HG03103 (cell line): Measurements from ENCODE around the gene PITPNM1.
A peak's percentile ranks its signal among the peaks of the same experiment; 100 is the strongest.
"Not testable (repeated sequence)": the region's sequence is repeated elsewhere in the genome, so short reads cannot be mapped to it uniquely, and the experiment has no call there.

Experiments used
- ATAC-seq: cut with Tn5 transposase; IDR thresholded peaks from one replicate; pipeline ENCODE4 v1.9.1; 2021; ENCODE audit warnings: low read depth; ENCODE audit not compliant: unreplicated experiment

The PITPNM1 gene

DNA sequence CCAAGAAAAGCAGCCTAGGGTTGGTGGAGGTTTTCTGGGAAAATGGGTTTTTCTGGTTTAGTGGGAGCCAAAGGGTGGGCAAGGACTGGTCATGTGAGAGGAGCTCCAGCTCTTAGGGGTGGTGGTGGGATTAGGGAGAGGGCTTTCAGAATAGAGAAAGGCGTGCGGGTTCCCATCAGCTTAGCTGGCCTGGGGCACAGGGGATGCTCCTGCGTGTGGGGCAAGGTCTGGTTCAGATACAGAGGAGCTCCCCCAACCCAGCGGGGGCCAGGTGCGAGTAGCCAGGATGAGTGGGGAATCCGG is 36.8 kb downstream of the PITPNM1 start:
- no peak for ATAC-seq

DNA sequence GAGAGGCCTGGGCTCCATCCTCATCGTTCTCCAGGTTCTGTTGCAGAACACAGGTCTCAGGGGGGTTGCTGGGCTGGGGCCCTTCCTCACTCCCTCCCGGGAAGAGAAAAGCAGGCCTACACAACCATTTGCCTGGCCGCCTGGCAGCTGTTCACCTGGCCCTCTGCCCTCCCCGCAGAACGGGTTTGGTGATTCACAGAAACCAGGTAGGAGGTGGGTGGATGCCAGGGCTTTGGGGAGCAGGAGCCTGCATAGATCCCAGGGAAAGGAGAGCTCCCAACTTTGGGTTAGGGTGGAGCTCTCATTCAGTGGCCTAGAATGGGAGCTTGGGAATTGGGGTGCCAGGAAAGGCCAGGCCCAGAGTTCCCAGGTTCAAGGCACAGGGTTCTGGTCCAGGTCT is 37.1 kb downstream of the PITPNM1 start:
- ATAC-seq: no peak

DNA sequence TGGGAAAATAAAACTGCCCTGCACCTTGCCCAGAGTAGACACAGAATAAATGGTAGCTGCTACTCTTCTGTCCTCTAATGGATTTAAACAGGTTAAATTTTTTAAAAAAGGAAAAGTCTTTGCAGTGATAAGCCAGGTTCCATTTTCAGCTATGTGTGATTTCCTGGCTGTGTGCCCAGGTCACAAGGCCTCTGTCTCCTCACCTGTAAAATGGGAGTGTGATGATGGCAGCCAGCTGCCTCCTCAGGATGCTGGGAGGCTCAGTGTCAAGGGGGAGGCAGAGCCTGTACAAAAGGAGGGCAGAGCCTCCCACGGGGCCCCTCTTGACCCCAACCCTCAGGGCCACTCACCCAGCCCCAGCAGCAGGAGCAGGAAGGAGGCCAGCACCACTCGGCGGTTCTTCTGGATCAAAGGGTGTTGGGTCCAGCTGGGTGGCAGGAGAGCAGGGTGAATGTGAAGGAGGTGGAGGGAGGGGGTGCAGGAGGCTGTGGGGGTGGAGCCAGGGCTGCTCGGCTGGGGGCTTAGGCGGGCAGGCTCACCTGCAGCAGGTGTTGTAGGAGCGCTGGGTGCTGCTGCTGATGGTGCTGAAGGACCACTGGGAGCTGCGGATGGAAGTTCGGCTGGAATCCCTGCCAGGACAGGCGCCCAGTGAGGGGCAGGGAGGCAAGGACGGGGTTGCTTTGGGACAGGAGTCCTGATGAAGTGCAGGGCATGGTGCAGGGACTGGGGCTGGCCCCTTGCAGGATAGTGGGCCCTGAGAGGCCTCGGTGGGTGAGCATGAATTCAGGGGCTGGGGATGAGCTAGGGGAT is 38.0 kb downstream of the PITPNM1 start:
- no peak for ATAC-seq

DNA sequence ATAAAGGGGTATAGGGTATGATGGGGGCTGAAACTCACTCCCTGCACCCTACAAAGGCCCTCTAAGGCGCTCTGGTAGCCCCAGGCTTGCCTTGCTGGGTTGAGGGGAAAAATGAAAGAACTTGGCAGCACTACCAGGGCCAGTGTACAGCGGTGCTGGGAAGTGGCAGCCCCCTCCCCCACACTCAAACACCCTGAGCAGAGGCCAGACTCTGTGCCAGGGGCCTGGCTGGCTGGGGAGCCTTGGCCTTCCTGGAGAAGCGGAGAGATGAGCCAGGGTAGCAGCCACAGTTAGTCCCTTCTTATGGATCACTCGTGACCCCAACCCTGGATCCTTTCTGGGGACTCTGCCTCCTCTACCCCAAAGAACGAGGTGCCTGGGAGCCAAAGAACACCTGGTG is 38.8 kb downstream of the PITPNM1 start:
- no peak for ATAC-seq

DNA sequence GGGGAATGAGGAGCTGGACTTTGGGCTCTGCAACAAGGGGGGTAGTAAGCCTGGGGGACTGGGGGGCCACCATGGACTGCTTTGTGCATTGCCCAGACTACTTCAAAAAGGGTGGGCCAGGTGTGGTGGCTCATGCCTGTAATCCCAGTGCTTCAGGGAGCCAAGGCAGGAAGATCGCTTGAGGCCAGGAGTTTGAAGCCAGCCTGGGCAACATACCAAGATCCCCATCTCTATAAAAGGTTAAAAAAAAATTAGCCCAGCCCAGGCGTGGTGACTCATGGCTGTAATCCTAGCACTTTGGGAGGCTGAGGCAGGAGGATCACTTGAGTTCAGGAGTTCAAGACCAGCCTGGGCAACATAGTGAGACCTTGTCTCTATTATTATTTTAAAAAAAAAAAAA is 39.6 kb downstream of the PITPNM1 start:
- not testable (repeated sequence) for ATAC-seq

DNA sequence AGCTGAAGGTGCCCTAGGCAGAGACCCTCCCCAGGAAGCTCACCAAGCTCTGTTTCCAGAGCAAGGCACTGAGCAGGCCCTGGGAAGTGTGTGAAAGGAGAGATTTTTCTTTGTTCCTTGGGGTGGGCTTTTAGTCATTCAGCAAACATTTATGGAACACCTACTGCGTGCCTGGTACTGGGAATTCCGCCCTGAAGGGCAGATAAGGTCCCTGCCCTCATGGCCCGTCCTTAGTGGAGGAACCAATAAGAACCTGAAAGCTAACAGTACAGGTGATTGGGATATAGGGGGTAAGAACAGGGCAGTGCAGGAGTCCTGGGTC is 40.0 kb downstream of the PITPNM1 start:
- ATAC-seq: no peak

DNA sequence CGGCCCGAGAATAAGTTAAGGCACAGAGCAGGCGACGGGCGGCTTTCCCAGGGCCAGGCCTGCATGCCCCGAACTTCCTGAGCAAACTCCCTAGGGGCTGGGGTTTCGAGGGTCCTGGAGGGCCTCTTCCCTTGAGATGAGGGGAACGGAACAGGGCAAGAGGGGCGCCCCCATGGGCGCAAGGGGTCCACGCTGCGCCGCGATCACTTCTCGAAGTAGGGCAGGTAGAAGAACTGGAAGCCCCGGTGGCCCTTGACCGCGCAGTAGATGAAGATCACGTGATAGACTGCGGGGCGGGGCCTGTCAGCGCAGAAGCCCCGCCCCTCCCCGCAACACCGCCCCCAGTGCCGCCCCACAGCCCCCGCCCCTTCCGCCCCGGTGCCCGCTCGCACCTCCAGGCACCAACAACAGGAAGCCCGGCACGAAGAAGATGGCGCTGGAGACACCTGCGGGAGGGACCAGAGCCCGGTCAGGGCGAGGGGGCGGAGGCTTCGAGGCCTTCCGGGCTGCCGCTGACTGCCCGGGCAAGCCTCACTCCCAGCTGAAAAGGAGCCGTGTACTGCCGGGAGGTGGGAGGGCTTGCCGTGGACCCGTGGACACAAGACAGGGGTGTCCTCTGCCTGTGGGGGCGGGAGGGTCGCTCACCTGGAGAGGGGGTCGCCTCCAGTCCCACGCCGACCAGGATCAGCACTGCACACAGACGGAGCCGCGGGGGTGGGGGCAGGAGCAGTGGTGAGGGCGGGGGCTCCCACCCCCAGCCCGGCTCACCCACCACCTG is 40.6 kb downstream of the PITPNM1 start:
- peak; percentile 51 for ATAC-seq

DNA sequence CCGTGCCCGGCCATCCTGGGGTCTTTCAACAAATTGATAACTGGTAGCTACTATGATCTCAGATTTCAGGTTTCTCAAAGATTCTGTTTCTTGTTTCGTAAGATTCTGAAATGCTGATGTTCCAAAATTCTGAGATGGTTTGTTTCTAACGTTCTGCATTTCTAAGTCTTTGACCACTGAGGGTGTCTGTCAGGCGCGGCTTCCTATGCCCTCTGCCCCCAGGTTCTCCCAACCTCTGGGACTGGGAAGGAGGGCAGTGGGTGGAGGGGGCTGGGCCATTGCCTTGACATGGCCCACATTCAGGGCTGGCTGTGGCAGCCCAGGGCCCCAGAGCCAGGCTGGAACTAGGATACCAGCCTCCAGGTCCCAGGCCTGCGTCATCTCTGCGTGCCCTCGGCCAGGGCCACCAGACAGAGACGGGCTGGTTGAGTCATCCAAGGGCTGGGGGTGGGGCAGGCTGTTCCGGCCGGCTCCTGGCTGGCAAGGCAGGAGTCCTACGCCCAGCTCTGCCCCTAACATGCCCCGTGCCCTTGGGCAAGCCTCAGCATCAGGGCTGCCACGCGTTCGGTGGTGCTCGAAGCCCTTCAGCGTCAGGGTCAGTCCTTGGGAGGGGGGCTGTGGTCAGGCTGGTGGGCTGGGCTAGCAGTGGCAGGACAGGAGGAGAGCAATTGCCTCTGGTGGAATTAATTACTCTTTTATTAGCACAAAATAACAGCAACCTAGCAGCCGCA is 41.3 kb downstream of the PITPNM1 start:
- no peak for ATAC-seq

DNA sequence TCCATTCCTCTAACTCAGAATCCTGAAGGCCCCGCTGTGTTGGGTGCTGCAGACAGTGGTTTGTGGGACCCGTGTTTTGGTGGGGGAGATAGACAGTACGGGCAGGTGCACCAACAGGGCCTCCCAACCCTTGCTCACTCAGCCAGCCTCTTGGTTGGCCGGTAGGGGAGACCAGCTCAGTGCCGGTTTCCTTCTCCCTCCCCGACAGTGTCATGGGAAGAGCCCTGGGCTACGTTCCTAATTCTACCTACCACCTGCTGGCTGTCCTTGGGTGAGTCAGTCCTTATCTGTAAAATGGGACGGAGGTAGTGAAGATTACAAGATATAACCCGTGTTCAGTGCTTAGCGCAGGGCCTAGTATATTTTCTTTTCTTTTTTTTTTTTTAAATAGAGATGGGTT is 42.0 kb downstream of the PITPNM1 start:
- ATAC-seq: no peak

DNA sequence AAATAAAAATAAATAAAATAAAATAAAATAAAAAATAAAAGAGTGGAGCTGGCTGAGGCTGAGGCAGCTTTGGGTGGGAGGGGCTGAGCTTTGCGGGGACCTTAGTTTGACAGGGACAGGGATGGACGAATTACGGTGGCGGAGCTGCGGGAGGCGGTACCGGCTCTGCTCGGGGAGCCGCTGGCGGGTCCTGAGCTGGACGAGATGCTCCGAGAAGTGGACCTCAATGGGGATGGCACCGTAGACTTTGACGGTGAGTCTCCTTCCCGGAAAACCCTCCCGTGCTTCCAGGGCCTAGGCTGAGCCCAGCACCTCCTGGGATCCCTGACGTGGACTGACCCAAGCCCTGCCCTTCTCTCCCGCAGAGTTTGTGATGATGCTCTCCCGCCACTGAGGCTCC is 46.9 kb downstream of the PITPNM1 start:
- no peak for ATAC-seq

DNA sequence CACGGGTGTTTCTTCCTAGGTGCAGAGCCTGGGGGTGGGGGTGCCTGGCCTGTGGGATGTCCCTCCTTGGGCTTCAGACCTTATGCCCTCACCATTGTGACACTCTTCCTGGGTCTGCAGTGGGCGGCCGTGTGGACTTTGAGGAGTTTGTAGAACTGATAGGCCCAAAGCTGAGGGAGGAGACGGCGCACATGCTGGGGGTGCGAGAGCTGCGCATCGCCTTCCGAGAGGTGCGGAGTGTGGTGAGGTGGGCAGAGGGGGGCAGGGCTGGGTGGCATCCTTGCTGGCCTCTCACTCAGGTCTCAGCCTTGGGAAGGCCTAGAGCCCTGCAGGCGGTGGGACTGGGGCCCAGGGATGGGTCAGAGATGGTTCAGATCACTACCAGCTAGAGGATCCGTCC is 47.7 kb downstream of the PITPNM1 start:
- ATAC-seq: no peak

DNA sequence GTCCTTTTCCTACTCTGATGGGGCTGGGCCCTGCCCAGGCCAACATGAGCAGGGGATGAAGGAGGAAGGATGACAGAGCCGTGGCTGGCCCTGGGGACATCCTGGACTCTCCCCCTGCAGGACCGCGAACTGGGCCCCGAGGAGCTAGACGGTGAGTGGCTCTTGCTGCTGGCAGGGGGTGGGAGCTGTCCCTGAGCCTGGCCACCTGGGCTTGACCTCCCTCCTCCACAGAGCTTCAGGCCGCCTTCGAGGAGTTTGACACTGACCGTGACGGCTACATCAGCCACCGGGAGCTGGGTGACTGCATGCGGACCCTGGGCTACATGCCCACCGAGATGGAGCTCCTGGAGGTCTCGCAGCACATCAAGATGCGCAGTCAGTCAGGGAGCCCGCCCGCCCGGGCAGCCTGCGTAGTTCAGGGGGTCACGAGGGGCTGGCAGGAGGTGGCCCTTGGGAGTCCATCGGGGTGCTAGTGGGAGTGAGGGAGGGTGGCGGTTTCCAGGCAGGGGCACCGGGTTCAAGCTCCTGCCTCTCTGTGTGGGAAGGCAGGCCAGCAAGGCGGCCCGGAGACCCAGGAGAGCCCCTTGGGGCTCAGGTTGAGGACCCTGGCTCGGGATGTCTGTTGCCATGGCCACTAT is 49.0 kb downstream of the PITPNM1 start:
- no peak for ATAC-seq

DNA sequence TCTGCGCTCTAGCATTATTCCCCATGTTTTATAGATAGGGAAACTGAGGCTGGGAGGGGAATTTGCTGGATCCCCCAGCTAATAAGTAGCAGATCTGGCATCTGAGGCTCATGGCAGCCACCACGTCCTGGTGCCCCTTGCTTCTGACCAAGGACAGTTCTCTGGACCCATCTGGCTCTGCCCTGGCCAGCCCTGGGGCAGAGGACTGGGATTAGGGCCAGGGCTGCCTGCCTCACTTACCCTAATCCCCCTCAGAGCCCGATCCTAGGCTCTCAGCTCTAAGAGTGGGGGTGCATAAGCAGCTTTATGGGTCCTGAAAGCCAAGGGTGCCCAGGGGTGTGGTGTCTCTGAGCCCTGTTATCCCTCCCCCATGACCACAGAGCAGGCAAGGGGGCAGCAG is 50.1 kb downstream of the PITPNM1 start, which contains the start of gene CABP4:
Gene CABP4 (plus strand): TSS at position 301 of the 400 bp plus-strand sequence. CDS start 70 bp downstream, at position 371.
- ATAC-seq: no peak

DNA sequence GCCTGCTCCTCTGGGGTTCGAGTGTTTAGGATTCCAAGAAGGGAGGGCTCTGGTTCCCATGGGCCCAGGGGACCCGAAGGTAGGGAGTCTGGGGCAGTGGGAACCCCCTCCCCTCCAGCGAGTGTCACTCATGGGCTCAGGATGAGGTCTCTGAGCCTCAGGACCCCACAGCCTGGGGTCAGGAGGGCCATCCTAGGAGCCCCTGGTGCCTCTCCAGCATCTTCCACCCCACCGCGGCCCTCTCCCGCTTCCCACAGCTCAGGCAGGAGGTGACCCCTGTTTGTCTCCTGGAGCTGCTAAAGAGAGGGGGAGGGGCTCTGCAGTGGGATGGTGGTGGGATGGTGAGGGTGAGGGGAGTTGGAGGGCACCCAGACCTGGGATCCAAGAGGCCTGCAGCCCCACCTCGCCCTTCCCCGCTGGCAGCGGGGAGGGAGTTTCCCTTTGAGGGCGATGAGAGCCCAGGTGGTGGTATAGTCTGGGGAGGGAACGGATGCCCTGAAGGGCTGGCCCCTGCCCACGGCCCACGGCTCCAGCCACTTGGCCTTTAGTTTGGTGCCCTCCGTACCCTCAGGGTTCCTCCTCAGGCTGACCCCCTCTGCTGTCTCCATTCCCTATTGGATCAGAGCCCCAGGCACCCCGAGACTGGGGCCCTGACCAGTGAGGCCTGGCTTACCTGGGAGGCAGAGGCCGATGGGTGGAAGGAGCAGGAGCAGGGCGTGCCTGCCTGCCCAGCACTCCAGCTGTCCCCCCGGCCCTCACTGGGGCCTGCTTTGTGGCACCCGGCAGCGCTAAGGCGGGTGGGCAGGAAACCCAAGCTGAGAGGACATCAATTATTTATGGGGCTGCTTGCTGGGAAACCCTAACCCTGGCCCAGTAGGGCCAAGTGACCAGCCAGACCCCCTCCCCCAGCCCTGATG is 51.1 kb downstream of the PITPNM1 start:
- ATAC-seq: no peak

DNA sequence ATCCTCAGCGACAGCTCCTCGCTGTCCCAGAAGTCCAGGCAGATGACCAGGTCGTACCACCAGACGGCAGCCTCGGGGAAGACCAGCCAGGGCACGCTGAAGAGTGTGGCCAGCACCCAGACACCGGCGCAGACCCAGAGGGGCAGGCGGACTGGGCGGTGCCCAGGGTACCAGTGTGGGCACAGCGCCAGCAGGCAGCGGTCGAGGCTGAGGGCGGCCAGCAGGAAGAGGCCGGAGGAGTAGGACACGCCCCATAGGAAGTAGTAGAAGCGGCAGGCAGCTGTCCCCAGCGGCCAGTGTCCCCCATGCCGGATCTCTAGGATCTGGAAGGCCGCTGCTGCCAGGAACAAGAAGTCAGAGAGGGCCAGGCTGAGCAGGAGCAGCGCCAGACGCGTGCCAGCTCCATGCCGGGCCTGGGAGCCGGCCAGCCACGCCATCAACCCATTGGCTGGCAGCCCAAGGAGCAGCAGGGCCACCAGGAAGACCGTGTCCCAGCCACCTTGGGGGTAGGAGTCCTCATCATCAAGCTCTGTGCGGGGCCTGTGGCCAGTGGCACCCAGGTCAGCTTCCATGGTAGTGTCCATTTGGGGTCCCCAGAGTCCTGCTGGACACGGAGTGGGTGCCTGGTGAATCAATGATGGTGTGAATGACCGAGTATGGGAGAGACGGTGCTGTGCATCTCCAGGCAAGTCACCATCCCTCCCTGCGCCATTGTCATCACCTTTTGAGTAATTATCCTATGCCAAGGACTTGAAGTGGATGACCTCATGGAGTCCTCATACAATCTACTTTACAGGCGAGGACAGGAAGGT is 52.8 kb downstream of the PITPNM1 start, which contains the start of gene GPR152:
Gene GPR152 (minus strand): TSS at position 589 of the 812 bp plus-strand sequence. CDS start 5 bp downstream, at position 584.
- ATAC-seq: no peak

DNA sequence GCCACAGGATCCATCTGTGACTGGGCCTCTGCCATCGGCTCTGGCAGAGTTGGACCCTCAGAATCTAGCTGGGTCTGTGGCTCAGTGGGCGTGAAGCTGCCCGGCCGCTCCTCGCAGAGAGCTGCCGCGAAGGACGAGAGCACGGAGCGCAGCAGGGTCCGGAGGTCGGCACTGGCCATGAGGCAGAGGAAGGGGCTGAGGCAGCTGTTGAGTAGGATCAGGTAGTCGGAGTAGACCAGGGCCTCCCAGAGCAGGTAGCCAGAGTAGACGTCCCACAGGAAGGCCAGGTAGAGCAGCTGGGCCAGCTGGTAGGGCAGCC is 53.5 kb downstream of the PITPNM1 start:
- ATAC-seq: no peak

DNA sequence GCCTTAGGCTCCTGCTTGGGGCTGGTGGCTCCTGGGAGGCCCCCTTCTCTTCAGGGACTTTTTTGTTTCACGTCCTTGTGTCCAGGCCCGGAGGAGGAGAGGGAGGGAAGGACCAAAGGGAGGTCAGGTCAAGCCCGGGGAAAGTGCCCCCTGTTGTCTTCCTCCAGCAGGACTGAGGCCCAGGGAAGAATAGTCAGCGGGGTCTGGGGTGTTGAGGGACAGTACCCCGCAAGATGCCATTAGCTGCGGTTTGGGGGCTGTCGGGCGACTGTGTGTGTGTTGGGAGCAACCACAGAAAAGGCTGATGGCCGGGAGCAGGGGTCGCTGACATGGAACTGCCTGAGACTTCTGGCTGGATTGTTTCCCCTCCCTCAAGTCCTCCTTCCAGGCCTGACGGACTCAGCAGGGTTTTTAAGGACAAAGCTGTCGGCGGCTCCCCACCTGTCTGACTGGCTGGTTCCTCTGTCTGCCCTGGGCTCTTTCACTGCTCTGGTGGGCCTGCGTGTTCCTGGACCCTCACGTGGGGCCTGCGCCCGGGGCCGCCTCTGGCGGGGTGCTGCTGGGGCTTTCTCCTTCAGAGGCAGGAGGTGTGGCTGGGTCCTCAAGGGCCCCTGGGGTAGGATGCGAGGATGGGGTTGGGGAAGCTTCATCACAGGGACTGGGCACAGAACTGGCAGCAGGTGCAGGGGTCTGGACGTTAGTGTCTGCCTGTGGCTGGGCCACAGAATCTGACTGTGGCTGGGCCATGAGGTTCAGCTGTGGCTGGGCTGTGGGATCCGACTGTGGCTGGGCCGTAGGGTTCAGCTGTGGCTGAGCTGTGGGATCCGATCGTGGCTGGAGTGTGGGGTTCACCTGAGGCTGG is 54.1 kb downstream of the PITPNM1 start:
- ATAC-seq: no peak

DNA sequence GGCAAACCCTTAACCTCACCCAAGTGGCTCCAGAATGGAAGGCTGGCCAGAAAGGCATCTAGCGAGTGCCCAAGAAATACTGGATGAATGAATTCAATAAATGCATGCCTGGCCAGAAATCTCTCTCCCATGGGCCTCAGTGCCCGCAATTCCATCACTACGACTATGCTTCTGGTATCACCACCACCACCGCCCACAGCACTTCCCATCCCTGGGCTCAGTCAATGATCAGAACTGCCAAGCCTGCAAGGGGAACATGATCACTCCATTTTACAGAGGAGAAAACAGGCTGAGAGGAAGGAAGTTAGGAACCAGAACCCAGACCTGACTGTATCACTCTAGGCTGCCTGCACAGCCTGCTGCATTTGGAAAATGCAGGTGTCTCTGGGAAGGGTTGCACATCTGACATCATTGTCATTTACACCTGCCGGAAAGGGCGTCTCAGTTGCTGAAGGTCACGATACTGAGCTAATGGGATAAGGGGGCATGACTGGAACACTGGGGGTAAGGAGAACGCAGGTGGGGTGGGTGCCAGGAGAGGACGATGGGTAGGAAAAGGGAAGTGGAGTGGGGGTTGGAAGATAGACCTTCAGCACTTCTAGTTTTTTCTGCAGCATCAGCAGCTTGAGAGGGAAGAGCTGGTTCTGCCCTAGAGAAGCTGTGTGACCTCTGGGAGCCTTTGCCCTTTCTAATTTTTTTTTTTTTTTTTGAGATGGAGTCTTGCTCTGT is 55.9 kb downstream of the PITPNM1 start:
- ATAC-seq: no peak
